ENCODE data around the gene TXNRD1.
A peak's percentile ranks its signal among the peaks of the same experiment; 100 is the strongest.

DNA sequence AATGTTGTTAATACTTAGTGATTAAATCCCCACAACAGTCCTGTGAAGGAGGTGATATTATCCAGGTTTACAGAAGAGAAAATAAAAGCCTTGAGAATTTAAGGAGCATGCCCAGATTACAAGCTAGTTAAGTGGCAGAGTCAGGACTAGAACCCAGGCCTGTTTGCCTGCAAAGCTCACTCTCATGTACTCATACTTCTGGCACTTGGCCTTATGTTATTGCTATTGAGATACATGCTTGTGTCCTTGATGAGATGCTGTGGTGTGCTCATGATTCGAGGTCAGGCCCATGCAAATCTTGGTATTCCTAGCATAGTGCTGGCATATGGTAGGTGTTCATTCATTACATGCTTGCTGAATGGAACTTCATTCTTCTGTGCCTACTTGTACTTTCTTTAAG is 80.4 kb downstream of the TXNRD1 start:
- TF ChIP-seq, protein P1, sequence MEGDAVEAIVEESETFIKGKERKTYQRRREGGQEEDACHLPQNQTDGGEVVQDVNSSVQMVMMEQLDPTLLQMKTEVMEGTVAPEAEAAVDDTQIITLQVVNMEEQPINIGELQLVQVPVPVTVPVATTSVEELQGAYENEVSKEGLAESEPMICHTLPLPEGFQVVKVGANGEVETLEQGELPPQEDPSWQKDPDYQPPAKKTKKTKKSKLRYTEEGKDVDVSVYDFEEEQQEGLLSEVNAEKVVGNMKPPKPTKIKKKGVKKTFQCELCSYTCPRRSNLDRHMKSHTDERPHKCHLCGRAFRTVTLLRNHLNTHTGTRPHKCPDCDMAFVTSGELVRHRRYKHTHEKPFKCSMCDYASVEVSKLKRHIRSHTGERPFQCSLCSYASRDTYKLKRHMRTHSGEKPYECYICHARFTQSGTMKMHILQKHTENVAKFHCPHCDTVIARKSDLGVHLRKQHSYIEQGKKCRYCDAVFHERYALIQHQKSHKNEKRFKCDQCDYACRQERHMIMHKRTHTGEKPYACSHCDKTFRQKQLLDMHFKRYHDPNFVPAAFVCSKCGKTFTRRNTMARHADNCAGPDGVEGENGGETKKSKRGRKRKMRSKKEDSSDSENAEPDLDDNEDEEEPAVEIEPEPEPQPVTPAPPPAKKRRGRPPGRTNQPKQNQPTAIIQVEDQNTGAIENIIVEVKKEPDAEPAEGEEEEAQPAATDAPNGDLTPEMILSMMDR (IDR thresholded peaks at IDR 0.05; ENCODE audit: control extremely low read depth in 1 of 3, insufficient read depth in 1 of 3, low read depth in 1 of 3, low read length in 3 of 3), result no peak
- TF ChIP-seq POLR2A (IDR thresholded peaks at IDR 0.05; ENCODE audit: control extremely low read depth in 1 of 2, low read depth in 2 of 2, low read length in 2 of 2) (no peak), POLR2AphosphoS5 (IDR thresholded peaks at IDR 0.05; ENCODE audit: low read depth, low read length) (0 out of 2 replicates have a peak, but pooled peaks have one; percentile 30), CHD2 (IDR thresholded peaks at IDR 0.05; ENCODE audit: low read length) (no peak), EP300 (IDR thresholded peaks at IDR 0.05; ENCODE audit: borderline replicate concordance in 1 of 2, low read depth in 2 of 2, low read length in 2 of 2) (no peak), TAF7 (optimal IDR thresholded peaks at IDR 0.05; ENCODE audit: borderline replicate concordance, low read depth, low read length) (no peak), TBP (IDR thresholded peaks at IDR 0.05; ENCODE audit: low read depth, low read length) (no peak), JUN (IDR thresholded peaks at IDR 0.05; ENCODE audit: low read depth, low read length) (no peak), KDM1A (IDR thresholded peaks at IDR 0.05; ENCODE audit: borderline replicate concordance, low read length) (no peak), MAFK (IDR thresholded peaks at IDR 0.05; ENCODE audit: low read depth, low read length) (no peak), TEAD4 (IDR thresholded peaks at IDR 0.05; ENCODE audit: low read depth, low read length) (no peak)

Measured in H1 (cell line).